ENCODE measurements around the gene SOCS3. TPM values are rescaled to one million over a fixed set of nuclear protein-coding genes. Genes with fewer than 3 reads are reported as not detected.

Gene SOCS3
- total RNA-seq (1 to 10 TPM in 1 of 2 experiments, under 1 TPM in 1; 0.86 to 1.0 TPM), polyA plus RNA-seq (10 to 100 TPM; 21.2 to 43.9 (median 37.3) TPM), total RNA-seq (3.5 to 456 (median 37.6) reads per million in 6 experiments)

DNA sequence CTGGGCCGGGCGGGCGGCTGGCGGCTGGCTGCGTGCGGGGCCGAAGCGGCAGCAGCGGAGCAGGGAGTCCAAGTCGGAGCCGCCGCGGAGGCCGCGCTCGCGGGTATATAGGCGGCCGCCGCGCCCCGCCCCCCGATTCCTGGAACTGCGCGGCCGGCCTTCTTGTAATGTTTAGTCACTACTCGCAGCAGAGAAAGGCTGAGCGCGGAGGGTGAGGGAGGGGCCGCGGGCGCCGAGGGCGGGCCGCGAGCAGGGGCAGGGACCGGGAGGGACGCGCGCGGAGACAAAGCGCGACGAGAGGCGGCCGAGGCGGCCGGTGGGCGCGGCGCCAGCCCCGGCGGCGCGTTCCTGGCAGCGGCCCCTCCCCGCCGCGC is at the start of gene SOCS3:
Gene SOCS3, minus strand, starts transcription at position 81 of the 374 bp plus-strand sequence. CDS start 982 bp downstream, outside the sequence.
- Mint-ChIP-seq H3K27me3 (no peaks in the 10 kb centered on the region), H3K36me3 (peaks cover 0 to 18% (median 1%) of the 10 kb centered on the region in 3 donors), H3K4me3 (peak within 1 kb of the TSS; percentile 74 to 91 (median 86)), H3K9me3 (no peaks in the 10 kb centered on the region), H3K4me1 (peaks cover 21 to 54% (median 47%) of the 10 kb centered on the region in 4 donors), H3K27ac (peak within 1 kb of the TSS; percentile 59 to 99 (median 94))
- POLR2A ChIA-PET: interaction anchor here (0.8 to 6.0 kb wide), 8 partner anchors 15 to 108 kb away, joined by 3 to 55 read pairs (median 8); partner anchors contain the start of gene PGS1
- ATAC-seq (peak; percentile 60 to 65), DNase-seq (peak; percentile 86 to 96 (median 92))

- Mint-ChIP-seq H3K27ac (peak overlapping the region; percentile 21 to 85 (median 59)), H3K4me3 (no peak overlapping the region), H3K36me3 (peaks cover 0 to 41% (median 0%) of the 10 kb centered on the region in 3 donors), H3K27me3 (no peaks in the 10 kb centered on the region), H3K9me3 (no peaks in the 10 kb centered on the region), H3K4me1 (peaks cover 24 to 71% (median 41%) of the 10 kb centered on the region in 4 donors)
- no peak for DNase-seq
- no peak for ATAC-seq
- POLR2A ChIA-PET: no interaction called here
Measured at GRCh38 chr17:78409191-78409928, 49.5 kb upstream of the SOCS3 start.

DNA sequence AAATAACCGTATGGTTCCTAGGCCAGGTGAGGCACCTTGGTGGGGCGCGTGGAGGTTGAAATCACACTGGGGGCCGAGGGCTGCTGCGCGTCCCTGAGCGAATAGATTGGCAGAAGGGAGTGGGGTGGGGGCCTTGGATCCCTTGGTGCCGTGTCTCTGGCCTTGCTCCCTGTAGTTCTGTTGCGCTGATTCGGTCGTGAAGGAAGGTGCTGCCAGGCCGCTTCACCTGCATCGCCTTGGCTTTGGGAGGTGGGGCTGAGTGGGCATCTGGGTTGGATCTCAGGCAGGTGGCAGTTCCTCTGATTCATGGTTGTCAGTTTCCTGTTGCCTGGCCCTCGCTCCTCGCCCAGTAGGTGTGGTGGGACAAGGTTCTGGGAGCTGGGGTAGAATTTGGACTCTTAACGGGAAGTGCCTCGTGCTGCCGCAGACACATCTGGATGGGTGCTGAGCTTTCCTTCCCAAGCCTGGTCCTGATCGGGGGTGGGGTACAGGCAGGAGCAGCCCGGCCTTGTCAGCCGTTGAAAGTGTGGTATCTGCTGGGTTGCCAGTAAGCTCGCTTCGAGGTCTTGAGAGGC is 48.7 kb upstream of the SOCS3 start:
- Mint-ChIP-seq H3K4me1 (peaks cover 22 to 63% (median 34%) of the 10 kb centered on the region in 4 donors), H3K27me3 (no peaks in the 10 kb centered on the region), H3K27ac (peak overlapping the region in 8 of 10 donors; percentile 38 to 74 (median 58)), H3K36me3 (peaks cover 0 to 48% (median 3%) of the 10 kb centered on the region in 3 donors), H3K9me3 (no peaks in the 10 kb centered on the region), H3K4me3 (no peak overlapping the region)
- POLR2A ChIA-PET: no interaction called here
- DNase-seq (no peak), ATAC-seq (no peak)

DNA sequence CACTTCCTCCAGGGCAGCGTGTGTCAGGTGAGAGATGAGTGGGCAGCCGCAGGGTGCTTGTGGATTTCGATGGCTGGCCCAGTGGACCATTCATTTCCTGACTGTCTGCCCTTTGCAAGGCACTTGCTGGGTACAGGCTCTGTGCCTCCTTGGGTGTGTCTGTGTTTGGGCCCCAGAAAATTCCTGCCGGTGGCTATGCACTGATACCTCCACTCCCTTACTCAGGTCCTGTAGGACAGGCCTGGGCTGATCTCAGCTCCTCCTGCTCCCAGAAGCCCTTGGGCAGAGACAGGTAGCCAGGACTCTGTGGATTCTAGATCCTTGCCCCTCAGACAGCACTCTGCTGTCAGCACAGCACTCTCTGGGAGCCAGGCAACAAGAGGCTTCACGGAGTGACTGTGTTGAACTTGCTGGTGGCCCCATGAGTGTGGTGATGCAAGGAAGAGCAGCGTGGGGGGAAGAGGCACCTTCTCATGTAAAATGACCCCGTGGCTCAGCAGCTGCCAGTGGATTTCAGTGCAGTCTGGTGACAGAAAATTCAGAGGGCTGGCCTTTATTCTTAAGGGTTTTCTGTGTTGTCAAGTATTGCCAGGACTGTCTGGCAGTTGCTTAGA is 47.6 kb upstream of the SOCS3 start:
- ATAC-seq (no peak), DNase-seq (no peak)
- no peaks in the 10 kb centered on the region for H3K27me3 Mint-ChIP-seq
- no peak overlapping the region for H3K4me3 Mint-ChIP-seq
- H3K9me3 Mint-ChIP-seq: no peaks in the 10 kb centered on the region
- peaks cover 0 to 59% (median 3%) of the 10 kb centered on the region in 3 donors for H3K36me3 Mint-ChIP-seq
- H3K4me1 Mint-ChIP-seq: peaks cover 20 to 53% (median 26%) of the 10 kb centered on the region in 4 donors
- POLR2A ChIA-PET: no interaction called here
- H3K27ac Mint-ChIP-seq: peak overlapping the region in 5 of 10 donors; percentile 35 to 74 (median 59)

- POLR2A ChIA-PET: no interaction called here
- ATAC-seq (no peak), DNase-seq (no peak)
- peak overlapping the region in 4 of 10 donors; percentile 33 to 74 (median 50) for H3K27ac Mint-ChIP-seq
- no peak overlapping the region for H3K4me3 Mint-ChIP-seq
- H3K4me1 Mint-ChIP-seq: peaks cover 20 to 48% (median 21%) of the 10 kb centered on the region in 4 donors
- peaks cover 0 to 63% (median 3%) of the 10 kb centered on the region in 3 donors for H3K36me3 Mint-ChIP-seq
- H3K27me3 Mint-ChIP-seq: no peaks in the 10 kb centered on the region
- no peaks in the 10 kb centered on the region for H3K9me3 Mint-ChIP-seq
Measured at GRCh38 chr17:78406920-78407319, 47.0 kb upstream of the SOCS3 start.

DNA sequence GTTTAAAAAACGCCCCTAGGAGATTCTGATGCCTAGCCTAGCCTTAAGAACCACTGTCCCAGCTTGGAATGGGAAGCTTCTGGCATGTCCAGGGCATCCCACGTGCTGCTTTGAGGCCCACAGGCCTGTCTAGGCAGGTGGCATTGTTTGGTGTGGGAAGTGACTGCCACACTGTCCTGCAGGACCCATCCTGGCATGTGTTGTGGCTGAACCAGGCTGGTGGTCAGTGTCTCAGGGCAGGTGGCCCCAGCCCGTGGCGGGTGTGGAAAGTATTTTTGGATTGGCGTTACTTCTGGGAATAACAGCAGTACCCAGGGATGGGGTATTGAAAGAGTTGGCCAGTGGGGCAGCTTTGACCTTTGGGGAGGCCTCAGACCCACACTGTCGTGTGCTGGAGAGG is 46.5 kb upstream of the SOCS3 start:
- peaks cover 0 to 66% (median 6%) of the 10 kb centered on the region in 3 donors for H3K36me3 Mint-ChIP-seq
- POLR2A ChIA-PET: no interaction called here
- no peaks in the 10 kb centered on the region for H3K27me3 Mint-ChIP-seq
- no peak for ATAC-seq
- peaks cover 20 to 45% (median 21%) of the 10 kb centered on the region in 4 donors for H3K4me1 Mint-ChIP-seq
- no peak overlapping the region for H3K4me3 Mint-ChIP-seq
- DNase-seq: no peak
- peak overlapping the region in 3 of 10 donors; percentile 33 to 81 (median 41) for H3K27ac Mint-ChIP-seq
- H3K9me3 Mint-ChIP-seq: no peaks in the 10 kb centered on the region

GRCh38 chr17:78403822-78404221 is 43.9 kb upstream of the SOCS3 start:
- peaks cover 0 to 79% (median 18%) of the 10 kb centered on the region in 3 donors for H3K36me3 Mint-ChIP-seq

DNA sequence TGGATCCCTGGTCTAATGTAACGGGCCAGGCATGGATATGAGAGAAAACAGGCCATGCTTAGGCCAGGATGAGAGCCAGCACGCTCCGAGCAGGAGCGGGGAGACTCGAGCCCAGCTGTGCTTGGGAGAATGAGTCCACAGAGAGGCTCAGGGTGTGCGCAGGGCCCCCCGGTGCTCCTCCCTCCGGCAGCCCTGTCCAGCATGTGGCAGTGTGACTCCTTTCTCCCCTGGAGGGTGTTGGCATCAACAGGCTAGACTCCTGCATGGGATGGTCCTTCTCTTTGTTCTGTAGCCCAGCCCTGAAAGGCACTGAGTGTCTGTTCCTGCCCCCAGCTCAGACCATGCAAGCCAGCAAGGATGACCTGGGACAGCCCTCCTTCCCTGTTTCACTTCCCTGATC is 42.0 kb upstream of the SOCS3 start:
- Mint-ChIP-seq H3K4me3 (no peak overlapping the region), H3K27ac (peak overlapping the region in 1 of 10 donors; percentile 43), H3K9me3 (no peaks in the 10 kb centered on the region), H3K27me3 (no peaks in the 10 kb centered on the region), H3K36me3 (peaks cover 0 to 92% (median 24%) of the 10 kb centered on the region in 3 donors), H3K4me1 (peaks cover 2 to 13% (median 11%) of the 10 kb centered on the region in 4 donors)
- no peak for ATAC-seq
- no peak for DNase-seq
- POLR2A ChIA-PET: interaction anchor here (0.6 to 1.5 kb wide), 2 partner anchors 13 to 89 kb away, joined by 3 to 5 read pairs; no protein-coding TSS in a partner anchor

More at GRCh38 chr17:78403822-78404221, 43.9 kb upstream of the SOCS3 start:
- DNase-seq: no peak
- no peak for ATAC-seq
- H3K4me3 Mint-ChIP-seq: no peak overlapping the region
- H3K27ac Mint-ChIP-seq: peak overlapping the region in 1 of 10 donors; percentile 68
- POLR2A ChIA-PET: interaction anchor here (0.7 kb wide), 2 partner anchors 11 to 1754 kb away, joined by 3 to 4 read pairs; no protein-coding TSS in a partner anchor
- peaks cover 12 to 29% (median 14%) of the 10 kb centered on the region in 4 donors for H3K4me1 Mint-ChIP-seq
- no peaks in the 10 kb centered on the region for H3K9me3 Mint-ChIP-seq
- no peaks in the 10 kb centered on the region for H3K27me3 Mint-ChIP-seq

- POLR2A ChIA-PET: interaction anchor here (0.6 to 1.5 kb wide), 2 partner anchors 13 to 88 kb away, joined by 3 to 5 read pairs; no protein-coding TSS in a partner anchor
- Mint-ChIP-seq H3K4me3 (no peak overlapping the region), H3K36me3 (peaks cover 0 to 96% (median 24%) of the 10 kb centered on the region in 3 donors), H3K9me3 (no peaks in the 10 kb centered on the region), H3K27ac (peak overlapping the region in 1 of 10 donors; percentile 55), H3K27me3 (no peaks in the 10 kb centered on the region), H3K4me1 (peaks cover 2 to 13% (median 8%) of the 10 kb centered on the region in 4 donors)
- ATAC-seq (no peak), DNase-seq (no peak)
Measured at GRCh38 chr17:78401246-78401645, 41.4 kb upstream of the SOCS3 start.

DNA sequence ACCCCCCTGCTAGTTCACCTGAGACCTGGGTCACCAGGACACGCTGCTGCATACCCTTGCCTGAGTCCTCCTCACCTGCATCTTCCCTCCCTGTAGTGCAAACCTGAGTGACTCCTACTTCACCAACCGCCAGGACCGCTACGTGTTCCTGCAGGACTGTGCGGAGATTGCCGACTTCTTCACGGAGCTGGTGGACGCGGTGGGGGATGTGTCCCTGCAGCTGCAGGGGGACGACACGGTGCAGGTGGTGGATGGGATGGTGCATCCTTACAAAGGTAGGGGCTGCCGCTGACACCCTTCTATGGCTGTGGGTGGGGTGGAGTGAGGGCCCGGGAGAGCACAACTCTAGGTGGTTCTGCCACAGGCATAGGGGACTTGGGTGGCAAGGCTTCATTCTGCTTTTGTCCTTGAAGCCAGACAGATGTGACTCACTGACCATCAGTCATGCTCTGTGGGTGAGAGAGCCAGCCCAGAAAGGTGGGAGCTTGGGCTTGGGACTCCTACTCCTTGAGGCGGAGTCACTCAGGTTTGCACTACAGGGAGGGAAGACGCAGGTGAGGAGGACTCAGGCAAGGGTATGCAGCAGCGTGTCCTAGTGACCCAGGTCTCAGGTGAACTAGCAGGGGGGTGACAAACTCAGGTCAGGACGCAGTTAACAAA is 40.8 kb upstream of the SOCS3 start:
- H3K4me3 Mint-ChIP-seq: no peak overlapping the region
- POLR2A ChIA-PET: interaction anchor here (1.5 kb wide), 1 partner anchor 12 kb away, joined by 3 read pairs; no protein-coding TSS in a partner anchor
- no peak overlapping the region for H3K27ac Mint-ChIP-seq

GRCh38 chr17:78399693-78400144 is 39.8 kb upstream of the SOCS3 start:
- POLR2A ChIA-PET: no interaction called here
- H3K9me3 Mint-ChIP-seq: no peaks in the 10 kb centered on the region
- peaks cover 0 to 97% (median 36%) of the 10 kb centered on the region in 3 donors for H3K36me3 Mint-ChIP-seq
- ATAC-seq: no peak
- H3K27me3 Mint-ChIP-seq: no peaks in the 10 kb centered on the region
- H3K4me3 Mint-ChIP-seq: no peak overlapping the region
- DNase-seq: no peak
- peak overlapping the region in 3 of 10 donors; percentile 3 to 59 (median 46) for H3K27ac Mint-ChIP-seq
- H3K4me1 Mint-ChIP-seq: peaks cover 2 to 11% (median 9%) of the 10 kb centered on the region in 4 donors

More for the DNA sequence above, 40.8 kb upstream of the SOCS3 start:
- Mint-ChIP-seq H3K9me3 (no peaks in the 10 kb centered on the region), H3K4me1 (peaks cover 2 to 12% (median 7%) of the 10 kb centered on the region in 4 donors), H3K27me3 (no peaks in the 10 kb centered on the region), H3K36me3 (peaks cover 0 to 98% (median 29%) of the 10 kb centered on the region in 3 donors)
- DNase-seq (no peak), ATAC-seq (no peak)
